Panc1 (cell line): ENCODE results near the gene ATXN1L. TPM values are rescaled to one million over a fixed set of nuclear protein-coding genes. Genes with fewer than 3 reads are reported as not detected.

Experiments
- ATAC-seq: fragments of 200-7000 bp; cut with Tn5 transposase; 2 replicates; pipeline ENCODE4 v1.9.1; 2020; ENCODE audit warnings: mild to moderate bottlenecking, moderate library complexity
- BruUV-seq: library from RNA; stranded (reverse); fragments of 400-500 nt; replicated peaks from 2 replicates; lab custom pipeline; 2021; lab: Mats Ljungman, UMichigan
- CTCF ChIA-PET: fragments of 300-600 bp; sonication (Branson Sonifier 250); formaldehyde crosslinking; loops from one replicate; lab custom pipeline; 2022; ENCODE audit warnings: antibody characterized with exemption; lab: Charles Lee
- POLR2A ChIA-PET: fragments of 300-600 bp; sonication (Branson Sonifier 250); formaldehyde crosslinking; loops from one replicate; lab custom pipeline; 2022; ENCODE audit warnings: antibody characterized with exemption; lab: Charles Lee
- DNase-seq: peaks from one replicate; pipeline ENCODE4 v3.0.0-alpha.2; 2010; ENCODE audit warnings: low read depth, low spot score
- H3K27ac ChIP-seq: 2 replicates; pipeline ENCODE4 v1.5.1; 2011; ENCODE audit warnings: mild to moderate bottlenecking, low read length, inconsistent platforms
- H3K27me3 ChIP-seq: fragments of 200-500 bp; sonication (Bioruptor generic); 2 replicates; pipeline ENCODE4 v1.6.0; 2014; ENCODE audit warnings: low read length, inconsistent platforms; ENCODE audit not compliant: control insufficient read depth, insufficient read depth
- H3K36me3 ChIP-seq: fragments of 200-500 bp; sonication (Bioruptor generic); 2 replicates; pipeline ENCODE4 v1.5.1; 2014; ENCODE audit warnings: inconsistent platforms, mild to moderate bottlenecking, low read length, moderate library complexity; ENCODE audit not compliant: control insufficient read depth, insufficient read depth
- H3K4me1 ChIP-seq: 2 replicates; pipeline ENCODE4 v1.5.1; 2011; ENCODE audit warnings: inconsistent platforms, mild to moderate bottlenecking, low read length, moderate library complexity; ENCODE audit not compliant: control insufficient read depth, insufficient read depth
- H3K4me3 ChIP-seq, 2 experiments: 2 replicates each; pipeline ENCODE4 v1.5.1; 2011 to 2012; ENCODE audit warnings: low read depth in 2 of 2, low read length in 2 of 2, mild to moderate bottlenecking in 2 of 2, inconsistent platforms in 1 of 2, moderate library complexity in 1 of 2
- H3K9me3 ChIP-seq: fragments of 200-500 bp; sonication (Bioruptor generic); 2 replicates; pipeline ENCODE4 v1.5.1; 2014; ENCODE audit warnings: low read depth, mild to moderate bottlenecking, inconsistent platforms, low read length, moderate library complexity; ENCODE audit not compliant: control insufficient read depth, insufficient read depth
- SIN3A ChIP-seq: IDR thresholded peaks from 2 replicates; pipeline ENCODE4 v1.6.1; 2012; ENCODE audit warnings: low read depth, mild to moderate bottlenecking, low read length, moderate library complexity, borderline replicate concordance; ENCODE audit not compliant: insufficient read depth
- TCF7L2 ChIP-seq: IDR thresholded peaks from 2 replicates; pipeline ENCODE4 v1.6.1; 2011; ENCODE audit warnings: mild to moderate bottlenecking, low read depth, low read length, inconsistent platforms
- in situ Hi-C: cut with HindIII; loops from 2 replicates; pipeline ENCODE4 v1.10.0; 2016; ENCODE audit warnings: low sequenced_read_pairs, low pct_unique_long_range_greater_than_20kb
- intact Hi-C: fragments of 100-400 bp; cut with micrococcal nuclease; formaldehyde crosslinking; loops from one replicate; pipeline ENCODE4 v1.10.0; 2022; ENCODE audit not compliant: unreplicated experiment
- total RNA-seq: library from RNA; stranded (reverse); gene quantifications from one replicate; pipeline ENCODE4 v1.2.1, GENCODE V29; 2021; ENCODE audit not compliant: unreplicated experiment
- TF ChIP-seq, protein P1 (sequence below), 2 experiments: IDR thresholded peaks; 2 replicates each; pipeline ENCODE4 v1.6.1; 2011 to 2012; ENCODE audit warnings: low read depth in 2 of 2, control low read depth in 1 of 2, low read length in 1 of 2, mild to moderate bottlenecking in 1 of 2, moderate library complexity in 1 of 2; ENCODE audit not compliant: insufficient read depth in 1 of 2
- TF ChIP-seq, protein P2 (sequence below): fragments of 450-650 bp; IDR thresholded peaks from 2 replicates; pipeline ENCODE4 v1.5.1; 2017; ENCODE audit warnings: mild to moderate bottlenecking

Gene ATXN1L
- total RNA-seq, 1 experiment from 2014 or later = 17.3 TPM

DNA sequence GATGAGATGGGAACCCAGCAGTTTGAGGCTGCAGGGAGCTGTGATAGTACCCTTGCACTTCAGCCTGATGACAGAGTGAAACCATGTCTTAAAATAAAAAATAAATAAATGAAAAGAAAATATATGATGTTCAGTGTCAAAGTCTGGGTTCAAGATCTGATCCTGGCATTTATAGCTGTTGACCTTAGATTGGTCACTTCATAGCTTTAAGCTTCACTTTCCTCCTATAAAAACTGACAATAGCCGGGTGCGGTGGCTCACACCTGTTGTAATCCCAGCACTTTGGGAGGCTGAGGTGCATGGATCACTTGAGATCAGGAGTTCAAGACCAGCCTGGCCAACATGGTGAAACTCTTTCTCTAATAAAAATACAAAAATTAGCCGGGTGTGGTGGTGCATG lies 43.4 kb downstream of the ATXN1L start:
- no peak for DNase-seq
- intact Hi-C loops = no loop called here
- CTCF ChIA-PET = interaction anchor here (0.6 kb wide), 1 partner anchor 324 kb away, joined by 12 read pairs; no protein-coding TSS in a partner anchor
- no TSS peak for BruUV-seq
- Histone ChIP-seq H3K4me3 (no peak overlapping the region), H3K9me3 (no peaks in the 10 kb centered on the region), H3K36me3 (no peaks in the 10 kb centered on the region), H3K4me1 (no peaks in the 10 kb centered on the region), H3K27me3 (no peaks in the 10 kb centered on the region), H3K27ac (no peak overlapping the region)
- no peak for ATAC-seq
- TF ChIP-seq, protein P1, sequence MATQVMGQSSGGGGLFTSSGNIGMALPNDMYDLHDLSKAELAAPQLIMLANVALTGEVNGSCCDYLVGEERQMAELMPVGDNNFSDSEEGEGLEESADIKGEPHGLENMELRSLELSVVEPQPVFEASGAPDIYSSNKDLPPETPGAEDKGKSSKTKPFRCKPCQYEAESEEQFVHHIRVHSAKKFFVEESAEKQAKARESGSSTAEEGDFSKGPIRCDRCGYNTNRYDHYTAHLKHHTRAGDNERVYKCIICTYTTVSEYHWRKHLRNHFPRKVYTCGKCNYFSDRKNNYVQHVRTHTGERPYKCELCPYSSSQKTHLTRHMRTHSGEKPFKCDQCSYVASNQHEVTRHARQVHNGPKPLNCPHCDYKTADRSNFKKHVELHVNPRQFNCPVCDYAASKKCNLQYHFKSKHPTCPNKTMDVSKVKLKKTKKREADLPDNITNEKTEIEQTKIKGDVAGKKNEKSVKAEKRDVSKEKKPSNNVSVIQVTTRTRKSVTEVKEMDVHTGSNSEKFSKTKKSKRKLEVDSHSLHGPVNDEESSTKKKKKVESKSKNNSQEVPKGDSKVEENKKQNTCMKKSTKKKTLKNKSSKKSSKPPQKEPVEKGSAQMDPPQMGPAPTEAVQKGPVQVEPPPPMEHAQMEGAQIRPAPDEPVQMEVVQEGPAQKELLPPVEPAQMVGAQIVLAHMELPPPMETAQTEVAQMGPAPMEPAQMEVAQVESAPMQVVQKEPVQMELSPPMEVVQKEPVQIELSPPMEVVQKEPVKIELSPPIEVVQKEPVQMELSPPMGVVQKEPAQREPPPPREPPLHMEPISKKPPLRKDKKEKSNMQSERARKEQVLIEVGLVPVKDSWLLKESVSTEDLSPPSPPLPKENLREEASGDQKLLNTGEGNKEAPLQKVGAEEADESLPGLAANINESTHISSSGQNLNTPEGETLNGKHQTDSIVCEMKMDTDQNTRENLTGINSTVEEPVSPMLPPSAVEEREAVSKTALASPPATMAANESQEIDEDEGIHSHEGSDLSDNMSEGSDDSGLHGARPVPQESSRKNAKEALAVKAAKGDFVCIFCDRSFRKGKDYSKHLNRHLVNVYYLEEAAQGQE (IDR thresholded peaks at IDR 0.05; ENCODE audit: insufficient read depth in 1 of 2, low read depth in 2 of 2, low read length in 1 of 2) = no peak
- no peak for TF ChIP-seq TCF7L2
- POLR2A ChIA-PET = no interaction called here
- in situ Hi-C loops = no loop called here

DNA sequence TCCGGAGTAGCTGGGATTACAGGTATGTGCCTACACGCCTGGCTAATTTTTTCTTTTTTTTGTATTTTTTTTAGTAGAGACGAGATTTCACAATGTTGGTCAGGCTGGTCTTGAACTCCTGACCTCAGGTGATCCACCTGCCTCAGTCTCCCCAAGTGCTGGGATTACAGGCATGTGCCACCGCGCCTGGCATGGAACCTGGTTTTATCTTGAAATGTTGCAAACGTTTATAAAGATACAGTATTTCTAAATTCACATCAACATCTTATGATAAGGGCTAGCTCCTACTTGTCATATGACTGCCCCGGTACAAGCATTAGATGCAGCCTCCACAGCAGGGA lies 48.1 kb downstream of the ATXN1L start:
- Histone ChIP-seq H3K9me3 (no peaks in the 10 kb centered on the region), H3K27ac (peak overlapping the region; percentile 96), H3K27me3 (no peaks in the 10 kb centered on the region), H3K4me3 (peak overlapping the region; percentile 83 to 87), H3K36me3 (peaks cover 7% of the 10 kb centered on the region), H3K4me1 (peaks cover 3% of the 10 kb centered on the region; the same call in 1 of the 2 replicates)
- in situ Hi-C loops = no loop called here
- no peak for TF ChIP-seq SIN3A
- TF ChIP-seq TCF7L2 = no peak
- TF ChIP-seq, protein P2, sequence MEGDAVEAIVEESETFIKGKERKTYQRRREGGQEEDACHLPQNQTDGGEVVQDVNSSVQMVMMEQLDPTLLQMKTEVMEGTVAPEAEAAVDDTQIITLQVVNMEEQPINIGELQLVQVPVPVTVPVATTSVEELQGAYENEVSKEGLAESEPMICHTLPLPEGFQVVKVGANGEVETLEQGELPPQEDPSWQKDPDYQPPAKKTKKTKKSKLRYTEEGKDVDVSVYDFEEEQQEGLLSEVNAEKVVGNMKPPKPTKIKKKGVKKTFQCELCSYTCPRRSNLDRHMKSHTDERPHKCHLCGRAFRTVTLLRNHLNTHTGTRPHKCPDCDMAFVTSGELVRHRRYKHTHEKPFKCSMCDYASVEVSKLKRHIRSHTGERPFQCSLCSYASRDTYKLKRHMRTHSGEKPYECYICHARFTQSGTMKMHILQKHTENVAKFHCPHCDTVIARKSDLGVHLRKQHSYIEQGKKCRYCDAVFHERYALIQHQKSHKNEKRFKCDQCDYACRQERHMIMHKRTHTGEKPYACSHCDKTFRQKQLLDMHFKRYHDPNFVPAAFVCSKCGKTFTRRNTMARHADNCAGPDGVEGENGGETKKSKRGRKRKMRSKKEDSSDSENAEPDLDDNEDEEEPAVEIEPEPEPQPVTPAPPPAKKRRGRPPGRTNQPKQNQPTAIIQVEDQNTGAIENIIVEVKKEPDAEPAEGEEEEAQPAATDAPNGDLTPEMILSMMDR = no peak
- TF ChIP-seq, protein P1 (IDR thresholded peaks at IDR 0.05; ENCODE audit: insufficient read depth in 1 of 2, low read depth in 2 of 2, low read length in 1 of 2) = no peak
- ChIA-PET CTCF (no interaction called here), POLR2A (no interaction called here)
- ATAC-seq (no peak), DNase-seq (no peak)
- intact Hi-C loops = no loop called here
- BruUV-seq = no TSS peak
